HG03103 (cell line): ENCODE measurements around the gene UTF1.
"Not testable (repeated sequence)": the region's sequence is repeated elsewhere in the genome, so short reads cannot be mapped to it uniquely, and the experiment has no call there.

Experiments used
- ATAC-seq: cut with Tn5 transposase; IDR thresholded peaks from one replicate; pipeline ENCODE4 v1.9.1; 2021; ENCODE audit warnings: low read depth; ENCODE audit not compliant: unreplicated experiment

Gene UTF1

GRCh38 chr10:133207627-133208026, 22.4 kb upstream of the UTF1 start:
- ATAC-seq: no peak

- no peak for ATAC-seq
These were observed 21.6 kb upstream of the UTF1 start for GRCh38 chr10:133208466-133208865.

- ATAC-seq: no peak
These were observed 20.9 kb upstream of the UTF1 start for GRCh38 chr10:133209117-133209516.

- ATAC-seq: no peak
These were observed 20.4 kb upstream of the UTF1 start for GRCh38 chr10:133209641-133210040.

- ATAC-seq: no peak
These were observed 19.4 kb upstream of the UTF1 start for GRCh38 chr10:133210398-133211140.

- no peak for ATAC-seq
These were observed 18.7 kb upstream of the UTF1 start for GRCh38 chr10:133211141-133211830.

GRCh38 chr10:133211959-133212852, 17.8 kb upstream of the UTF1 start:
- ATAC-seq: no peak

GRCh38 chr10:133212853-133213494, 17.0 kb upstream of the UTF1 start:
- ATAC-seq: no peak

GRCh38 chr10:133213641-133214467, 16.2 kb upstream of the UTF1 start:
- ATAC-seq: no peak

GRCh38 chr10:133214468-133215410, 15.3 kb upstream of the UTF1 start:
- ATAC-seq: no peak

GRCh38 chr10:133215586-133215985, 14.4 kb upstream of the UTF1 start:
- ATAC-seq: no peak

GRCh38 chr10:133216776-133217175, 13.2 kb upstream of the UTF1 start:
- no peak for ATAC-seq

GRCh38 chr10:133217800-133218589, 12.0 kb upstream of the UTF1 start:
- no peak for ATAC-seq

- no peak for ATAC-seq
These were observed 11.1 kb upstream of the UTF1 start for GRCh38 chr10:133218891-133219290.

GRCh38 chr10:133219782-133220181, 10.2 kb upstream of the UTF1 start:
- no peak for ATAC-seq

- ATAC-seq: no peak
These were observed 8.7 kb upstream of the UTF1 start for GRCh38 chr10:133221331-133221730.

- not testable (repeated sequence) for ATAC-seq
These were observed 8.3 kb upstream of the UTF1 start for GRCh38 chr10:133221756-133222155.

GRCh38 chr10:133224076-133224475, 5.9 kb upstream of the UTF1 start:
- ATAC-seq: no peak
